ENCODE results near the gene CDH7.

GRCh38 chr18:65752625-65753325 lies 2.0 kb downstream of the CDH7 start:
- no peak for TF ChIP-seq POLR2AphosphoS5 (IDR thresholded peaks at IDR 0.05)
- TF ChIP-seq CTCF (IDR thresholded peaks at IDR 0.05) = no peak
- TF ChIP-seq EP300 (IDR thresholded peaks at IDR 0.05) = no peak
- TF ChIP-seq POLR2A (IDR thresholded peaks at IDR 0.05) = no peak

All from gastroesophageal sphincter (tissue), 3 donors.